HL-60 (cell line): Measurements from ENCODE around the gene ZNRD2.
A peak's percentile ranks its signal among the peaks of the same experiment; 100 is the strongest.

Source experiments
- CTCF ChIP-seq: IDR thresholded peaks from one replicate; pipeline ENCODE4 v1.5.1; 2011; ENCODE audit warnings: low read length, control low read depth, inconsistent platforms; ENCODE audit not compliant: insufficient read depth
- GABPA ChIP-seq: IDR thresholded peaks from 2 replicates; pipeline ENCODE4 v1.6.1; 2012; ENCODE audit warnings: low read depth
- POLR2AphosphoS5 ChIP-seq: IDR thresholded peaks from 2 replicates; pipeline ENCODE4 v1.6.1; 2012; ENCODE audit warnings: low read depth

GRCh38 chr11:65595131-65595530 is 24.9 kb downstream of the ZNRD2 start:
- TF ChIP-seq CTCF (no peak), POLR2AphosphoS5 (0 out of 2 replicates have a peak, but pooled peaks have one; percentile 34), GABPA (no peak)
